GM21423 (cell line): ENCODE data around the gene CALML3.

Source experiments
- ATAC-seq: cut with Tn5 transposase; IDR thresholded peaks from one replicate; pipeline ENCODE4 v1.9.1; 2021; ENCODE audit warnings: mild to moderate bottlenecking, moderate library complexity; ENCODE audit not compliant: unreplicated experiment

Gene CALML3

DNA sequence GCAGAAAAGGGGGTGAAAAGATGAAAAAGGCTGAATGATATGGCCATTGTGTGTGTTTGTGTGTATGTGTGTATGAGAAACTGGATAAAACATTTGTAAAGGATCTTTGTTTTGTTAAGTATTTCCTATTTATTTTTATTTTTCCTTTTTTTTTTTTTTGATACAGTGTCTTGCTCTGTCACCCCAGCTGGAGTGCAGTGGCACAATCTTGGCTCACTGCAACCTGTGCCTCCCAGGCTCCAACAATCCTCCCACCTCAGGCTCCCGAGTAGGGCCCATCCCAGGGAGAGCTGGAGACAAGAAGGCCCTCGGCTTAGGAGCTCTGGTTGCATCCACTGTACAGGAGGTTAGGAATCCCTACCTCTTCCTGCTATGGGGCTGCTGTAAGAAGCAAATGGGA, 18.5 kb upstream of the CALML3 start:
- ATAC-seq: no peak

- no peak for ATAC-seq
Measured at GRCh38 chr10:5506751-5507648, 17.8 kb upstream of the CALML3 start.

- ATAC-seq: no peak
Measured at GRCh38 chr10:5507649-5508131, 17.1 kb upstream of the CALML3 start.

DNA sequence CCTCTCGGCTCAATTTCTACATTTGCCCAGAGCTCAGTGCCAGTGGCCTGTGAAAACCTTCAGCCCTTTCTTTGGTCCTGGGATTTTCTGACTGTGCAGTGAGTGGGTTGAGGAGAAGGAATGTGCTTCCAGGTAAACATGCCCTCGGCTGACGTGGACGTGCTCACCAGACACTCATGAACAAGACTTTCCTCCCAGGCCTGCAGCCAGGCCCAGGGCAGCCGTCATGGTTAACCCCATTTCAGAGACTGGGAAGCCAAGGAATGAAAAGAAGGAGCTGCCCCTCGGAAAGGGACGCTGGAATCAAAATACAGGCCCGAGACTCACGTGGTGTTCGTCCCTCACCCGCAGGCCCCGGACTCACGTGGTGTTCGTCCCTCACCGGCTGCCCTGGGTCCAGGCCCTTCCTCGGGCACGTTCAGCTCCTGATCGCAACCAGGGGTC, 16.6 kb upstream of the CALML3 start:
- no peak for ATAC-seq

GRCh38 chr10:5508786-5509185, 16.0 kb upstream of the CALML3 start:
- ATAC-seq: no peak

- no peak for ATAC-seq
Measured at GRCh38 chr10:5509236-5509635, 15.5 kb upstream of the CALML3 start.

- no peak for ATAC-seq
Measured at GRCh38 chr10:5509691-5510090, 15.1 kb upstream of the CALML3 start.

DNA sequence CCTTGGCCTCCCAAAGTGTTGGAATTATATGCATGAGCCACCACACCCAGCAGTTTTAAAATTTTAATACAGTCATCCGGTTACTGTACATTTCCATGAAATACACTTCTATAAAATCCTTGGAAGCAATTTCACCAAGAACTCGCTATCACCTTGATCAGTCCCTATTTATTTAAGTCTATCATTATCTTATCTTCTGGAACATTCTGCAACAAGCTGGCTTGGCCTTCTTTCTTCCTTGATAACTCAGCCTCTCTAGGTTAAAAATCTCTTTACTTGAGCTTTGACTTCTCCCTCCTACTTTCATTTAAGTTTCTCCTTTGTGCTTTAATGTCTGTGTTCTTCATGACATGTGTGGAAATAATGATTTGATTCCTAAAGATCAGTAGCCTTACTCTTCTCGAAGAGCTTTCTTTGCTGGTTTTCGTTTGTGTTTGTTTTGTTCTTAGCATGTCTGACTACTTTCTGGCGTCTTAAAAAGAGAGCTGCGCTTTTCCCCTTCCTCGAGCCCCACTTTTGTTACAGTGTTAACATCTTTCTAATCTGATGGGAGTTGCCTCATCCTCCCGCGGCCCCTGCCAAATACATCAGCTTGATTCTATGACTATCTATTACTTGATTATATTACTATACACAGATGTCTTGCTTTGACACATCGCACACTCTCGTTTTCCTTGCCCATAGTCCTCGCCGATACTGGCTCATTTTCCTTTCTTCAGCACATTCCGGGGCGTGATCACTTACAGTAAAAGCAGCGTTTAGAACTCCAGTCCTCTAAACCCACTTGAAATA, 14.3 kb upstream of the CALML3 start:
- ATAC-seq: no peak

DNA sequence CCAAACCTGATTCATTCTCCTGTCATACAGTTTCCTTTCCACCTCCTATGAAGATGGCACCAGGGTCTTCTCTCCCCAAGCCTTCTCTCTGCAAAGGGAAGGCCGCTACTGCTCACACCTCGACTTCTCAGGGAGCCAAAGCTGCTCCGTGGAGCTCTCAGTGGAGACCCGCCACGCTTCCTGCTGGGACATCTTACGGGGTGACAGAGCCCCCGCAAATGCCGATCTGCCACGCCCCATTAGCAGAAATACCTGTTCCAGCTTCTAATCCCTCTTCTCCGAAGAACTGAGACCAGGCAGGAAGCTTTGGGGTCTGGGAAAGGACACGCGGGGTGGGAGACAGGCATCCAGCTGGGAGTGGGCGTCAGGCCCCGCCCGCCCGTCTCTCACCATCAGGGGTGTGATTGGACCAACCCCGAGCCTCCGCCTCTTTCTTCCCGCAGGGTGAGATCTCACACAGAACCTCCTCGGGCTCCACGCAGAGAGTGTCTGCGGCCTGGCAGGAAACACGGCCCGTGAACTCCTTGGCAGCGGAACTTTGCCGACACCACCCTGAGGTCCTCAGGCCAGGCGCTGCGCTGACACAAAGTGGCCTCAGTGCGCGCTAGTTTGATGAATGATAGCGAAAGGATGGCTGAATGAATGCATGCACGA, 13.4 kb upstream of the CALML3 start:
- ATAC-seq: no peak

GRCh38 chr10:5511885-5512280, 12.9 kb upstream of the CALML3 start:
- ATAC-seq: no peak

DNA sequence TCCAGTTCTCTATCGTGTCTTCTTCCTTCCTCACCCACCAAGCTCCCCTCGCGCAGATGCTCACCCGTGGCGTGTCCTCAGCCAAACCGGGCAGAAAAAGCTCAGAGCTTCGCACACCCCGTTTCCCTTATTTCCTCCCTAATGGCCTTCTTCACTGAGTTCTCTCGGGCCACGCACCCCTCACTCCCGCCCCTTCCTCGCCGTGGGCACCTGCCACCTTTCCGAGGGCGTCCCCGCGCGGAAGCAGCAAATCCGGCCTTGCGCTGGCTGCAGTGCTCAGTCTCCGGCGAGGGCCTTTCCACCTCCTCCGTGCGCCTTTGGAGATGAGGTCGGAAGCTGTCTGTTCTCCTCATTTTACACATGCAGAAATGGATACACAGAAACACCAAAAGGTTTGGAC, 12.4 kb upstream of the CALML3 start:
- no peak for ATAC-seq

GRCh38 chr10:5512881-5513612, 11.7 kb upstream of the CALML3 start:
- ATAC-seq: no peak

- no peak for ATAC-seq
Measured at GRCh38 chr10:5514226-5514850, 10.4 kb upstream of the CALML3 start.

GRCh38 chr10:5515948-5516761, 8.6 kb upstream of the CALML3 start:
- ATAC-seq: no peak

DNA sequence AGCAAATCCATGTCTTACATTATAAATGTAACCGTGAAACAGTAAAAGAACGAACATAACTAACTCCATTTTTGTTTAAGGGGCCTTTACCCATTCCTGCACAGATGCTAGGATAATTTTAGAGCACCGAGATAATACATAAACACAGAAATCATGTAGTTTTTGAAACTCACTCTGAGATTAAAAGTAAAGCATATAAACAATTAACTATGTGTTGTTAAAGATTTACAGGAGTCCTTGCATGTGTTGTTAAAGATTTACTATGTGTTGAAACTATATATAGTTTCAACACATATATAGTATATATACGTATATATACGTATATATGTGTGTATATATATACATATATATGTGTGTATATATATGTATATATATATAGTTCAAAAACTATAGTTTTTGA, 7.2 kb upstream of the CALML3 start:
- ATAC-seq: no peak

- no peak for ATAC-seq
Measured at GRCh38 chr10:5518143-5518542, 6.6 kb upstream of the CALML3 start.

- no peak for ATAC-seq
Measured at GRCh38 chr10:5519054-5519453, 5.7 kb upstream of the CALML3 start.

GRCh38 chr10:5522913-5523560, 1.7 kb upstream of the CALML3 start:
- no peak for ATAC-seq
